Trophoblast cell (in vitro differentiated cells and primary cell): ENCODE measurements around the gene TENT5A.

ENCODE experiments used
- DNase-seq, 2 donors: peaks; one replicate each; pipeline ENCODE4 v3.0.0-alpha.2; 2016
- H2AFZ ChIP-seq: 2 replicates; pipeline ENCODE4 v1.6.1; 2013; ENCODE audit warnings: low read length, moderate library complexity, mild to moderate bottlenecking; ENCODE audit not compliant: insufficient read depth, poor library complexity
- H2AK5ac ChIP-seq: 2 replicates; pipeline ENCODE4 v1.6.1; 2013; ENCODE audit warnings: mild to moderate bottlenecking, low read length
- H2BK120ac ChIP-seq: 2 replicates; pipeline ENCODE4 v1.6.1; 2013; ENCODE audit warnings: low read length, mild to moderate bottlenecking, moderate library complexity; ENCODE audit not compliant: insufficient read depth, poor library complexity
- H2BK12ac ChIP-seq: 2 replicates; pipeline ENCODE4 v1.6.1; 2013; ENCODE audit warnings: mild to moderate bottlenecking, low read length, moderate library complexity
- H2BK5ac ChIP-seq: 2 replicates; pipeline ENCODE4 v1.6.1; 2013; ENCODE audit warnings: low read length, low read depth, moderate library complexity, mild to moderate bottlenecking; ENCODE audit not compliant: poor library complexity
- H3K14ac ChIP-seq: 2 replicates; pipeline ENCODE4 v1.6.1; 2013; ENCODE audit warnings: mild to moderate bottlenecking, low read length
- H3K18ac ChIP-seq: 2 replicates; pipeline ENCODE4 v1.6.1; 2013; ENCODE audit warnings: mild to moderate bottlenecking, low read length
- H3K23ac ChIP-seq: 2 replicates; pipeline ENCODE4 v1.6.1; 2013; ENCODE audit warnings: low read length
- H3K27ac ChIP-seq: 2 replicates; pipeline ENCODE4 v1.5.1; 2013; ENCODE audit warnings: low read depth, mild to moderate bottlenecking, inconsistent platforms, low read length, moderate library complexity
- H3K27me3 ChIP-seq: 2 replicates; pipeline ENCODE4 v1.6.1; 2013; ENCODE audit warnings: inconsistent platforms, mild to moderate bottlenecking, low read length, moderate library complexity; ENCODE audit not compliant: insufficient read depth
- H3K36me3 ChIP-seq, 2 experiments: 1 replicate in 1 of 2; 2 replicates in 1 of 2; pipeline ENCODE4 v1.6.1; 2013; ENCODE audit warnings: low read length in 2 of 2, mild to moderate bottlenecking in 2 of 2, moderate library complexity in 1 of 2; ENCODE audit not compliant: insufficient read depth in 2 of 2, control insufficient read depth in 1 of 2
- H3K4ac ChIP-seq: 2 replicates; pipeline ENCODE4 v1.6.1; 2013; ENCODE audit warnings: low read depth, mild to moderate bottlenecking, low read length, moderate library complexity
- H3K4me1 ChIP-seq, 2 experiments: 1 replicate in 1 of 2; 2 replicates in 1 of 2; pipeline ENCODE4 v1.6.1; 2013; ENCODE audit warnings: low read length in 2 of 2, mild to moderate bottlenecking in 2 of 2, moderate library complexity in 1 of 2; ENCODE audit not compliant: insufficient read depth in 2 of 2, control insufficient read depth in 1 of 2
- H3K4me2 ChIP-seq: 2 replicates; pipeline ENCODE4 v1.6.1; 2013; ENCODE audit warnings: inconsistent platforms, mild to moderate bottlenecking, low read length, moderate library complexity
- H3K4me3 ChIP-seq: 2 replicates; pipeline ENCODE4 v1.5.1; 2013; ENCODE audit warnings: mild to moderate bottlenecking, low read depth, low read length, inconsistent platforms
- H3K79me1 ChIP-seq: one replicate; pipeline ENCODE4 v1.6.1; 2013; ENCODE audit warnings: low read length
- H3K79me2 ChIP-seq: 2 replicates; pipeline ENCODE4 v1.6.1; 2013; ENCODE audit warnings: low read length, mild to moderate bottlenecking; ENCODE audit not compliant: control insufficient read depth, insufficient read depth, poor library complexity
- H3K9ac ChIP-seq: 2 replicates; pipeline ENCODE4 v1.6.1; 2013; ENCODE audit warnings: mild to moderate bottlenecking, low read length
- H3K9me3 ChIP-seq: 2 replicates; pipeline ENCODE4 v1.6.1; 2013; ENCODE audit warnings: low read depth, mild to moderate bottlenecking, control low read depth, inconsistent platforms, low read length; ENCODE audit not compliant: insufficient read depth
- H4K12ac ChIP-seq: 2 replicates; pipeline ENCODE4 v1.6.1; 2013; ENCODE audit warnings: low read depth, mild to moderate bottlenecking, low read length, moderate library complexity
- H4K8ac ChIP-seq: 2 replicates; pipeline ENCODE4 v1.6.1; 2013; ENCODE audit warnings: low read depth, mild to moderate bottlenecking, low read length, moderate library complexity
- H4K91ac ChIP-seq: one replicate; pipeline ENCODE4 v1.6.1; 2013; ENCODE audit warnings: low read depth, mild to moderate bottlenecking, low read length, moderate library complexity
- WGBS: extraction: QIAGEN DNeasy Blood & Tissue Kit; methylation state at CpG from one replicate; pipeline ENCODE4 v1.1.7; 2013; ENCODE audit warnings: missing lambda C conversion rate; ENCODE audit not compliant: insufficient read length, insufficient coverage; ENCODE audit errors: extremely low coverage; 5-methylcytosine and 5-hydroxymethylcytosine counted together

Gene TENT5A

DNA sequence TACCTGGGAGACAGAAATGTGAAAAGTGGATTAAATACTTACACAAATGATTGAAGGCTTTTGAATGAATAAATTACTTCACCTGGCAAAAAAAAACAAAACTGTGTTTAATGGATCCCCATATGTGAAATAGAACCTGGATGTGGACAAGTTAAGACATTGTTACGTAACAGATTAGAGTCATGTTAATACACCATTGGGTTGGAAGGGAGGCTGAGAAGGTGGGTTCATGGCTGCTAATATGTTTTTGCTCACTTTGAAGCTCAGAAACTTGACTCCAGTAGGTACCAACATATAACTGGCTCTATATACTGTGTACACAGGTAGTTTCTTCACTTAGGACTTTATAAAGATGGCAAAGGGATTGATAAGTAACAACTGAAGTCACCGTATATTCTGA lies 21.4 kb upstream of the TENT5A start:
- Histone ChIP-seq H3K27me3 (no peaks in the 10 kb centered on the region), H4K8ac (no peak overlapping the region), H3K9me3 (no peaks in the 10 kb centered on the region), H3K4me2 (no peak overlapping the region), H2BK12ac (no peak overlapping the region), H3K14ac (no peak overlapping the region), H4K12ac (no peak overlapping the region), H4K91ac (no peak overlapping the region), H2BK5ac (no peak overlapping the region), H2BK120ac (no peak overlapping the region), H3K79me1 (peaks cover 7% of the 10 kb centered on the region), H2AK5ac (no peak overlapping the region), H3K9ac (no peak overlapping the region), H3K23ac (no peak overlapping the region), H3K4me1 (peaks cover 0 to 4% of the 10 kb centered on the region in 2 experiments), H3K79me2 (no peaks in the 10 kb centered on the region), H2AFZ (no peak overlapping the region), H3K27ac (no peak overlapping the region), H3K4ac (no peak overlapping the region), H3K4me3 (no peak overlapping the region), H3K18ac (no peak overlapping the region), H3K36me3 (no peaks in the 10 kb centered on the region)
- WGBS = no CpG with 5 or more reads among the region's 2 CpGs
- no peak for DNase-seq

DNA sequence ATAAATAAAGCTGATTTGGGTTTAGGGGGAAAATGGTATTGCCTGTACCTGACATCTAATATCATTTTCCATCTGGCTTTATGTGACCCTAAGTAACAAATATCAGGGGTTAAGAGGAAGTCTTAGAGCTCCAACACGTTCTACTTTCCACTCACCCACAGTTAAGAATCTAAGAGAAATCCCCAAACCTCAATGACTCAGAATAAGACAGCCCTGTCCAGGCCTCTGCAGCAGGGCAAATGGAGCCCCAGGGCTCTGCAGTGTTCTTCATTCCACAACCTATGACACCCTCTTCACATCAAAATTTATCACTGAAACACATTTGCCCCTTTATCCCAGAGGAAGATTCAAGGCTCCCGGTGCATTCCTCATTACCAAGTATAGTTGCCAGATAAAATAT lies 20.3 kb upstream of the TENT5A start:
- WGBS = no CpG with 5 or more reads among the region's 2 CpGs
- H4K12ac ChIP-seq = no peak overlapping the region

DNA sequence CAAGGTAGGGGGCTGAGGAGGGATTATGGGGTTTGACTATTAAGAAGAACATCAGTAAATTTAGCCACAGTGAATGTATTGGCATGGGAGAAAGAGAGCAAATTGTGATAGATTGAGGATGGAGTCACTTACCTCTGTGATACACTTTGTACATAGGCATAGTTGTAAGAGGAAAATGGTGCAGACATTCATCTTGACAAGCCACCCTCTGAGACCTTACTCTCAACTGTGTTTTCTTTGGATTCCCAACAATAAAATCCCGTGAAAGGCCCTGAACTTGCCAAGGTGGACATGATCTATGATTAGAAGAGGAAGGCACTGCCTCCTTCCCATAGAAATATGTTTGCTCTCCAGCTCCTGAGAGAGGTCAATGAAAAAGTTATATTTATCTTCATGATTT lies 18.6 kb upstream of the TENT5A start:
- no peak overlapping the region for H3K14ac ChIP-seq
- no peak overlapping the region for H3K27ac ChIP-seq
- H2BK120ac ChIP-seq = no peak overlapping the region
- peaks cover 7% of the 10 kb centered on the region for H3K79me1 ChIP-seq
- H3K4ac ChIP-seq = no peak overlapping the region
- no peak overlapping the region for H4K8ac ChIP-seq
- no CpG with 5 or more reads among the region's 1 CpG for WGBS
- no peak for DNase-seq
- no peak overlapping the region for H3K23ac ChIP-seq
- no peak overlapping the region for H2BK12ac ChIP-seq
- no peaks in the 10 kb centered on the region for H3K36me3 ChIP-seq
- no peak overlapping the region for H2AK5ac ChIP-seq
- H4K91ac ChIP-seq = peak overlapping the region; percentile 11
- no peaks in the 10 kb centered on the region for H3K27me3 ChIP-seq
- no peak overlapping the region for H3K4me3 ChIP-seq
- H3K79me2 ChIP-seq = no peaks in the 10 kb centered on the region
- no peak overlapping the region for H4K12ac ChIP-seq
- H3K4me1 ChIP-seq = peaks cover 0 to 2% of the 10 kb centered on the region in 2 experiments
- no peak overlapping the region for H2BK5ac ChIP-seq
- no peak overlapping the region for H2AFZ ChIP-seq
- H3K18ac ChIP-seq = no peak overlapping the region
- H3K9ac ChIP-seq = no peak overlapping the region
- H3K4me2 ChIP-seq = no peak overlapping the region
- no peaks in the 10 kb centered on the region for H3K9me3 ChIP-seq

More for the DNA sequence above, 20.3 kb upstream of the TENT5A start:
- Histone ChIP-seq H3K4me2 (no peak overlapping the region), H3K18ac (no peak overlapping the region), H4K8ac (no peak overlapping the region), H2AFZ (no peak overlapping the region), H4K91ac (no peak overlapping the region), H3K4me3 (no peak overlapping the region), H2BK5ac (no peak overlapping the region), H3K9me3 (no peaks in the 10 kb centered on the region), H3K4ac (no peak overlapping the region), H3K27ac (no peak overlapping the region), H3K79me2 (no peaks in the 10 kb centered on the region), H3K79me1 (peaks cover 7% of the 10 kb centered on the region), H3K14ac (no peak overlapping the region), H3K4me1 (peaks cover 0 to 2% of the 10 kb centered on the region in 2 experiments), H3K27me3 (no peaks in the 10 kb centered on the region), H2BK12ac (no peak overlapping the region), H2BK120ac (no peak overlapping the region), H3K9ac (no peak overlapping the region), H2AK5ac (no peak overlapping the region), H3K36me3 (no peaks in the 10 kb centered on the region), H3K23ac (no peak overlapping the region)
- DNase-seq = peak; percentile 73 to 77

DNA sequence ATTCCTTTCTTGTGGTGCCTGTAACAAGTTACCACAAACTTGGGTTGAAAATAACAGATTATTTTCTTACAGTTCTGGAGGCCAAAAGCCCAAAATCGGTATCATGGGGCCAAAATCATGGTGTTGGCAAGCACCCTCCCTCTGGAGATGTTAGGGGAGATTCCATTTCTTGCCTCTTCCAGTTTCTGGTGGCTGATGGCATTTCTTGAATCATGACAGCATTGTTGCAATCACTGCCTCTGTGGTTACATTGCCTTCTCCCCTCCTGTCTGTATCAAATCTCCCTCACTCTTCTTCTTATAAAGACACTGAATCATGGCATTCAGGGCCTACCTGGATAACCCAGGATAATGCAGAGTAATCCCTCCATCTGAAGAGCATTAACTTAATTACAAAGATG lies 17.9 kb upstream of the TENT5A start:
- H3K18ac ChIP-seq = no peak overlapping the region
- H2BK120ac ChIP-seq = no peak overlapping the region
- H3K9me3 ChIP-seq = no peaks in the 10 kb centered on the region
- WGBS = no CpG with 5 or more reads among the region's 1 CpG
- no peak overlapping the region for H3K9ac ChIP-seq
- no peak overlapping the region for H4K12ac ChIP-seq
- peak overlapping the region; percentile 89 for H2AK5ac ChIP-seq
- no peaks in the 10 kb centered on the region for H3K27me3 ChIP-seq
- no peak overlapping the region for H3K4ac ChIP-seq
- no peak overlapping the region for H3K23ac ChIP-seq
- H2BK12ac ChIP-seq = peak overlapping the region; percentile 17
- H3K36me3 ChIP-seq = no peaks in the 10 kb centered on the region
- H4K91ac ChIP-seq = peak overlapping the region; percentile 14
- no peak overlapping the region for H2BK5ac ChIP-seq
- no peak overlapping the region for H3K14ac ChIP-seq
- no peak for DNase-seq
- H4K8ac ChIP-seq = no peak overlapping the region
- H3K79me1 ChIP-seq = peaks cover 2% of the 10 kb centered on the region
- H3K4me3 ChIP-seq = no peak overlapping the region
- no peak overlapping the region for H2AFZ ChIP-seq
- H3K79me2 ChIP-seq = no peaks in the 10 kb centered on the region
- H3K4me2 ChIP-seq = no peak overlapping the region
- H3K27ac ChIP-seq = no peak overlapping the region
- peaks cover 0 to 2% of the 10 kb centered on the region in 2 experiments for H3K4me1 ChIP-seq
